Uterus (tissue), 2 donors: ENCODE results near the gene DOCK6.

Source experiments
- POLR2A ChIP-seq, 2 donors: fragments of 450-650 bp; IDR thresholded peaks; one replicate each; pipeline ENCODE4 v1.6.1; 2016; ENCODE audit warnings: antibody characterized with exemption in 2 of 2, mild to moderate bottlenecking in 1 of 2, moderate library complexity in 1 of 2
- TF ChIP-seq, protein P1 (sequence below), 4 experiments: fragments of 200-600 bp in 2 of 4; fragments of 450-650 bp in 2 of 4; sonication (generic) in 2 of 4; IDR thresholded peaks; one replicate each; pipeline ENCODE4 v1.5.1; 2016 to 2019; ENCODE audit warnings: antibody characterized with exemption in 4 of 4, mild to moderate bottlenecking in 2 of 4, moderate library complexity in 1 of 4

DNA sequence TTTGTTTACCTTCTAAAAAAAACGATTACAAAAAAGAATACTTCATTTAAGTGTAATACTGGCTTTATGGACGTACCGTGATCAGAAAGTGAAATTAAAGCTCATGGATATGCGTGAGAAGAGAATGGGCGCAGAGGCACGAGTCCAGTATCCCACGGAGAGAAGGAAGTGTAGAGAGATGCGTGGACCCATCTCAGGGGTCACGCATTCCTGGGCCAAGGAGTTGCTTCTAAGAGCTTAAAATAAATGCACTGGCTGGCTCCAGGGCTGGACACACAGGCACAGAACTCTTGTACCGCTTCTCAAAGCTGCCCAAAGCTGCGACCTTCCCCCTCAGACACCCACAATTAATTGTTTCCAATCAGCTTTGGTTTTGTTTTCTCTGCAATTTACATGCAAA, 98.0 kb downstream of the DOCK6 start:
- TF ChIP-seq, protein P1, sequence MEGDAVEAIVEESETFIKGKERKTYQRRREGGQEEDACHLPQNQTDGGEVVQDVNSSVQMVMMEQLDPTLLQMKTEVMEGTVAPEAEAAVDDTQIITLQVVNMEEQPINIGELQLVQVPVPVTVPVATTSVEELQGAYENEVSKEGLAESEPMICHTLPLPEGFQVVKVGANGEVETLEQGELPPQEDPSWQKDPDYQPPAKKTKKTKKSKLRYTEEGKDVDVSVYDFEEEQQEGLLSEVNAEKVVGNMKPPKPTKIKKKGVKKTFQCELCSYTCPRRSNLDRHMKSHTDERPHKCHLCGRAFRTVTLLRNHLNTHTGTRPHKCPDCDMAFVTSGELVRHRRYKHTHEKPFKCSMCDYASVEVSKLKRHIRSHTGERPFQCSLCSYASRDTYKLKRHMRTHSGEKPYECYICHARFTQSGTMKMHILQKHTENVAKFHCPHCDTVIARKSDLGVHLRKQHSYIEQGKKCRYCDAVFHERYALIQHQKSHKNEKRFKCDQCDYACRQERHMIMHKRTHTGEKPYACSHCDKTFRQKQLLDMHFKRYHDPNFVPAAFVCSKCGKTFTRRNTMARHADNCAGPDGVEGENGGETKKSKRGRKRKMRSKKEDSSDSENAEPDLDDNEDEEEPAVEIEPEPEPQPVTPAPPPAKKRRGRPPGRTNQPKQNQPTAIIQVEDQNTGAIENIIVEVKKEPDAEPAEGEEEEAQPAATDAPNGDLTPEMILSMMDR (IDR thresholded peaks at IDR 0.05), result no peak
- TF ChIP-seq POLR2A (IDR thresholded peaks at IDR 0.05), result no peak
